Measurements from ENCODE around the gene MCM9. TPM values are rescaled to one million over a fixed set of nuclear protein-coding genes. Genes with fewer than 3 reads are reported as not detected.

The MCM9 gene
- total RNA-seq, 1 experiment from 2014 or later = 14.4 TPM

- ChIA-PET CTCF (no interaction called here), POLR2A (no interaction called here)
- H3K4me3 ChIP-seq (ENCODE audit: low read depth, low read length) = no peak overlapping the region
- DNase-seq = no peak
- no peaks in the 10 kb centered on the region for H3K4me1 ChIP-seq
- H3K36me3 Mint-ChIP-seq (ENCODE audit: insufficient read depth, unreplicated experiment) = peaks cover 9% of the 10 kb centered on the region
- H3K9me3 Mint-ChIP-seq (ENCODE audit: unreplicated experiment) = no peaks in the 10 kb centered on the region
- H3K4me3 Mint-ChIP-seq (ENCODE audit: unreplicated experiment) = no peak overlapping the region
- TF ChIP-seq CTCF (IDR thresholded peaks at IDR 0.05; ENCODE audit: insufficient read depth in 1 of 2, low read depth in 1 of 2, low read length in 1 of 2, severe bottlenecking in 1 of 2, unreplicated experiment in 1 of 2) = no peak
- BruUV-seq (replicated peaks) = no TSS peak
- H3K27me3 Mint-ChIP-seq (ENCODE audit: insufficient read depth, unreplicated experiment) = no peaks in the 10 kb centered on the region
- no peak overlapping the region for H3K27ac Mint-ChIP-seq (ENCODE audit: unreplicated experiment)
- intact Hi-C loops (cut with micrococcal nuclease; ENCODE audit: unreplicated experiment) = no loop called here
- H3K9me3 ChIP-seq = no peaks in the 10 kb centered on the region
- H3K36me3 ChIP-seq (ENCODE audit: control insufficient read depth, insufficient read depth, low read length) = no peaks in the 10 kb centered on the region
- H3K27me3 ChIP-seq (replicated peaks; ENCODE audit: control insufficient read depth, insufficient read depth, low read length) = no peaks in the 10 kb centered on the region
- H3K4me1 Mint-ChIP-seq (ENCODE audit: low read depth, unreplicated experiment) = no peaks in the 10 kb centered on the region
These were observed 45.8 kb downstream of the MCM9 start for GRCh38 chr6:118889163-118889562.

- H3K27me3 Mint-ChIP-seq (ENCODE audit: insufficient read depth, unreplicated experiment) = no peaks in the 10 kb centered on the region
- Histone ChIP-seq H3K9me3 (no peaks in the 10 kb centered on the region), H3K4me3 (ENCODE audit: low read depth, low read length) (no peak overlapping the region), H3K4me1 (peaks cover 7% of the 10 kb centered on the region; the same call in 1 of the 2 replicates), H3K27me3 (replicated peaks; ENCODE audit: control insufficient read depth, insufficient read depth, low read length) (no peaks in the 10 kb centered on the region), H3K36me3 (ENCODE audit: control insufficient read depth, insufficient read depth, low read length) (no peaks in the 10 kb centered on the region)
- intact Hi-C loops (cut with micrococcal nuclease; ENCODE audit: unreplicated experiment) = no loop called here
- H3K4me1 Mint-ChIP-seq (ENCODE audit: low read depth, unreplicated experiment) = no peaks in the 10 kb centered on the region
- CTCF ChIA-PET = no interaction called here
- peaks cover 6% of the 10 kb centered on the region for H3K36me3 Mint-ChIP-seq (ENCODE audit: insufficient read depth, unreplicated experiment)
- H3K27ac Mint-ChIP-seq (ENCODE audit: unreplicated experiment) = no peak overlapping the region
- TF ChIP-seq CTCF (IDR thresholded peaks at IDR 0.05; ENCODE audit: insufficient read depth in 1 of 2, low read depth in 1 of 2, low read length in 1 of 2, severe bottlenecking in 1 of 2, unreplicated experiment in 1 of 2) = no peak
- BruUV-seq (replicated peaks) = no TSS peak
- H3K9me3 Mint-ChIP-seq (ENCODE audit: unreplicated experiment) = no peaks in the 10 kb centered on the region
- no peak for DNase-seq
- POLR2A ChIA-PET = no interaction called here
- no peak overlapping the region for H3K4me3 Mint-ChIP-seq (ENCODE audit: unreplicated experiment)
These were observed 48.3 kb downstream of the MCM9 start for GRCh38 chr6:118886641-118887040.

- H3K9me3 ChIP-seq = no peaks in the 10 kb centered on the region
- H3K36me3 ChIP-seq (ENCODE audit: control insufficient read depth, insufficient read depth, low read length) = no peaks in the 10 kb centered on the region
- Mint-ChIP-seq H3K27ac (ENCODE audit: unreplicated experiment) (no peak overlapping the region), H3K4me1 (ENCODE audit: low read depth, unreplicated experiment) (no peaks in the 10 kb centered on the region), H3K36me3 (ENCODE audit: insufficient read depth, unreplicated experiment) (peaks cover 6% of the 10 kb centered on the region), H3K4me3 (ENCODE audit: unreplicated experiment) (no peak overlapping the region), H3K9me3 (ENCODE audit: unreplicated experiment) (no peaks in the 10 kb centered on the region), H3K27me3 (ENCODE audit: insufficient read depth, unreplicated experiment) (no peaks in the 10 kb centered on the region)
- ChIA-PET POLR2A (no interaction called here), CTCF (no interaction called here)
- BruUV-seq (replicated peaks) = no TSS peak
- intact Hi-C loops (cut with micrococcal nuclease; ENCODE audit: unreplicated experiment) = no loop called here
- DNase-seq = no peak
- no peak for TF ChIP-seq CTCF (IDR thresholded peaks at IDR 0.05; ENCODE audit: insufficient read depth in 1 of 2, low read depth in 1 of 2, low read length in 1 of 2, severe bottlenecking in 1 of 2, unreplicated experiment in 1 of 2)
- no peaks in the 10 kb centered on the region for H3K27me3 ChIP-seq (replicated peaks; ENCODE audit: control insufficient read depth, insufficient read depth, low read length)
- peaks cover 7% of the 10 kb centered on the region; the same call in 1 of the 2 replicates for H3K4me1 ChIP-seq
- no peak overlapping the region for H3K4me3 ChIP-seq (ENCODE audit: low read depth, low read length)
These were observed 52.5 kb downstream of the MCM9 start for GRCh38 chr6:118882314-118882905.
